Activated CD8-positive, alpha-beta memory T cell treated with anti-CD3 and anti-CD28 coated beads for 24 hours (primary cell): ENCODE results near the gene RAB29.
A peak's percentile ranks its signal among the peaks of the same experiment; 100 is the strongest.
"Not testable (repeated sequence)": the region's sequence is repeated elsewhere in the genome, so short reads cannot be mapped to it uniquely, and the experiment has no call there.

Source experiments
- DNase-seq: peaks from one replicate; pipeline ENCODE4 v3.0.0-alpha.2; 2020

The RAB29 gene, protein sequence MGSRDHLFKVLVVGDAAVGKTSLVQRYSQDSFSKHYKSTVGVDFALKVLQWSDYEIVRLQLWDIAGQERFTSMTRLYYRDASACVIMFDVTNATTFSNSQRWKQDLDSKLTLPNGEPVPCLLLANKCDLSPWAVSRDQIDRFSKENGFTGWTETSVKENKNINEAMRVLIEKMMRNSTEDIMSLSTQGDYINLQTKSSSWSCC

GRCh38 chr1:205775015-205775716 is at the start of gene RAB29:
Gene RAB29, minus strand, starts transcription at chr1:205775482. Its CDS starts 526 bp downstream, at chr1:205774956.
- peak; percentile 88 for DNase-seq

GRCh38 chr1:205824180-205824579 is 48.9 kb upstream of the RAB29 start:
- no peak for DNase-seq

DNA sequence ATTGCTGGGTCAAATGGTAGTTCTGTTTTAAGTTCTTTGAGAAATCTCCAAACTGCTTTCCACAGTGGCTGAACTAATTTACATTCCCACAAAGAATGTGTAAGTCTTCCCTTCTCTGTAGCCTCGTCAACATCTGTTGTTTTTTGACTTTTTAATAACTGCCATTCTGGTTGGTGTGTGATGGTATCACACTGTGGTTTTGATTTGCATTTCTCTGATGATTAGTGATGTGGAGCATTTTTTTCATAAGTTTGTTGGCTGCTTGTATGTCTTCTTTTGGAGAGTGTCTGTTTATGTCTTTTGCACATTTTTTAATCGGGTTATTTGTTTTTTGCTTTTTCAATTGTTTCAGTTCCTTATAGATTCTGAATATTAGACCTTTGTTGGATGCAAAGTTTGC is 48.0 kb upstream of the RAB29 start:
- not testable (repeated sequence) for DNase-seq

GRCh38 chr1:205822397-205822796 is 47.1 kb upstream of the RAB29 start:
- DNase-seq: no peak

- no peak for DNase-seq
Measured at GRCh38 chr1:205817988-205818387, 42.7 kb upstream of the RAB29 start.

DNA sequence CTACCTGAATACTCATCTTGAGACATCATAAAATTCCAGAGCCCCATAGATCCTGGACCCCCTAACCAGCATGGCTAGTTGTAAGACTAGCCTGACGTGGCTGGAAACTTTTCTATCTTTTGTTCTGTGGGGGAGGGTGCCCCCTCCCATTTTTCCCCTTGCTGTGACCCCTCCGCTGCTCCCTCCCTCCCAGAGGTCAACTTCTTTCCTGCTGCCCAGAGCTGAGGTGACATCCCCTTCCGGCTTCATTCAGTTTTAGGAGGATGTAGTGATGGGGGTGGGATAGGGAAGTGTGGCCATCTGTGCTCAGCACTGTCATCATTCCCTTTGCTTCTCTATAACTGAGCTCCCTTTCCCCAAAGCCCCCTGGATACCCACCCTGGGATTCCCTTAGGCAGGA is 42.1 kb upstream of the RAB29 start:
- DNase-seq: no peak

GRCh38 chr1:205813755-205814058 is 38.4 kb upstream of the RAB29 start:
- no peak for DNase-seq

DNA sequence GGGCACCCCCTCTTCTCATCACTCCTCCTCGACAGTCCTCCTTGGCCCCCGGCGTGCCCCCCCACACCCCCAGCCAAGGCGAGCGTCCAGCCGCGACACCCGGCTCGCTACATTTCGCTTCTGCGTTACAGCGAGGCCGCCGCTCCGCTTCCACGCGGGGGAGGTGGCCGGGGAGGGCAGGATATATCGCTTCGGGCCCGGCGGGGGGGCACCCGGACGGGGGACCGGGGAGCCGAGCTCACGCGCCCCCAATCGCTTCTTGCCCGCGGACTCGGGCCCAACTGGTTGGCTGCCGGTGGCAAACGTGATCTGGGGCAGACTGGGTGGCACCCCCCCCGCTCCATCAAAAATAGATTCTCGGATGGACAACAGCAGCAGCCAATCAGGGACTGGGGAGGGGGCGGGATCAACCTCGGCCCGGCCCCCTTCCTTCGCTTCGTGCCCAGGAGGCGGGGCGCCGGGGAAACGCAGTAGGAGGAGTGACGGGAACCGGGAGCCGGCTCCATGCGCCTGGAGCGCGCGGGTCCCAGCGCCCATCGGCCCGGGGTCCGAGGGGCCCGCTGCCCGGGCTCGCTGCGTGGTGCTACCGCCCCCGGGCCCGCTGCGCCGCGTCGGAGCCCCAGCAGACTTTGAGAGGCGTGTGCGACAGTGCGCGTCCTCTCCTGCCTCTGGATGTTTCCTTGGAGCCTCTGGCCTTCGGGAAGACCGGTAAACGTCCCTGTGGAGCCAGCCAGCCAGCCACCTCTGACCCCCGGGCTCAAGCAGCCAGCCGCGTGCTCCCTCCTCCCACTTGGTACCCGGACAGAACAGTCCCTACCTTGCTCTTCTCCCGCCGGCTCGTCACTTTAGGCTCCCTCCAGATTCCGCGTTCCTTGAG is 37.8 kb upstream of the RAB29 start, which contains the start of gene SLC41A1:
Gene SLC41A1, minus strand, starts transcription at position 321 of the 877 bp plus-strand sequence. CDS start 2,757 bp downstream, outside the sequence.
- DNase-seq: peak; percentile 95

GRCh38 chr1:205812271-205812877 is 37.1 kb upstream of the RAB29 start:
- DNase-seq: no peak

GRCh38 chr1:205811660-205812059 is 36.4 kb upstream of the RAB29 start:
- no peak for DNase-seq

DNA sequence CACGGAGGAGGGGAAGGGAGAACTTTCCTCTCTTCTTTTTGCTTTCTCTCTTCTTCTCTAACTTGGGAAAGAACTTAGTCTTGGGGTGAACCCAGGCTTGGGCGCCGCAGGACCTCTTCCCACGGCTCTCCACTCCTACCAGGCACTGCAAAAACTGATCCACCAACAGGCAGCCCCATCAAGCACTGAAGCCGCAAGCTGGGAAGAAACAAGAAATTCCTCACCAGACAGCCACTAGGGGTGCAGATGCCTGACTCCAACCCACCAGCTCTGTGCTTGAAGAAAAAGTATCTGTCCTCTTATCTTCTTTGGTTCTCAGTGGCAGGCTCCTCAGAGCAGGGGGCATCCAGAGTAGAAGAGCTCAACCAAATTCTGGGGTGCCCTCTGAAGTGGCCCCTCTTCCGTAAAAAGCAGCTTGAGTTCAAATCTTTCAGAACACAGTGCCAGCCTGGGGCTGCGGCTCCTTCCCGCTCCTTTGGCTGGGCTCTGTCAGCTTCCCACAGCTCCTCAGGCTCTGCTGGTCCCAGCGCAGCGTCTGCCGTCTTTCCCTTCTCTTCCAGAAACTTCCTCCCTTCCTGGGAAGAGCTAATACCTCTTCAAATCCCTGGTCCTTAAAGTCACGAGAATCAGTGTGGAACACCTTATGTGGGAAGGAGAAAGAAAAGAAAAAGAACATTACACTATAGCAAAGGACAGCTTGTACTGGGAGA is 35.3 kb upstream of the RAB29 start:
- DNase-seq: no peak

DNA sequence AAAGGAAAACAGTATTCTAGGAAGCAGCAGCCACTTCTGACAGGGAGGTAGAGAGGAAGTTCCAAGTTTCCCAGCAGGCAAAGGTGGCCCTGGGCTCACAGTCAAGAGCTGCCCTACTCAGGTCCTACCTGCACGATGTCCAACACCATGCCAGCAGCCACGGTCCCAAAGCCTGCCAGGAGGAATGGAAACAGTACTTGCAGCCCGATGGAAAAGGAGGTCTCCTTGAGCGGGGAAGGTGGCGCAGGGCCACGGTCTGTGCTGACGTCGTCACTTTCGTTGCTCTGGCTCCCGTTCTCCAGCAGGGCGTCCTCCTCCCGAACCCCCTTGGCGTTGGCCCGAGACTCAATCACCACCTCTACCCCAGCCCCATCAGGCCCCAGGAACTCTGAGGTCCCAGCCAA is 34.7 kb upstream of the RAB29 start:
- no peak for DNase-seq

GRCh38 chr1:205809469-205809868 is 34.2 kb upstream of the RAB29 start:
- no peak for DNase-seq

- peak; percentile 68 for DNase-seq
Measured at GRCh38 chr1:205805082-205805711, 29.9 kb upstream of the RAB29 start.

DNA sequence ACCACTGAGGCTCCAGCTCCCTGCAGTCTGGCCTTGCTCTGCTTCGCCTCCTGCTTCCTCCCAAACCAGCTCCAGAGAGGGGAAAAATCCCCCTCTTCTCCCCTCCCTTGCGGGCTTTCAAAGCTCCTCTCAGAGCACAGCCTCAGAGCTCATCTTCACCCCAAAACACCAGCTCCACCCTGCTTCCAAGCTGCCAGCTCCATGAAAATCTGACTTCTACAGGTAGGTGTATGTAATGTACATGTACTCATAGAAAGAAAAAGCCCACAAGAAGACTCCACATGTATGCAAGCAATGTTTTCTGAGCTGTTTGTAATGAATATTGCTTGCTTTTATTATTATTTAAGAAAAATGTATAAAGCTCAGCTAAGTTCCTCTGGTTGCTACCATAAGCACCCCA is 29.3 kb upstream of the RAB29 start:
- DNase-seq: no peak

DNA sequence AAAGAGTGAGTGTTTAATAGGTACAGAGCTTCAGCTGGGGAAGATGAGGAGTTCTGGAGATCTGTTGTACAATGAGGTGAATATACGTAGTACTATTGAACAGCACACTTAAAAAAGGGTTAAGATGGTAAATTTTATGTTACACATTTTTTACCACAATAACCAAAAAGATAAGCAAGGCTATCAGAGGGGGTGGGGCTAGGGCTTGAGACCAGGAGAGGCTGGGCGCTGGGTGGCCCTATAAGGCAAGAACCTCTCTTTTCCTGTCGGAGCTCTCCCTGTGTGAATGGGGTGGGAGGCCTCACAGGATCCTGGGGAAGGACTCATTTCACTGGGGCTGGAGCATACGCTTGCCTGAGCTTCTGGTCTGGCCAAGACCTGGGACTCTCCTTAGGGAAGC is 28.7 kb upstream of the RAB29 start:
- DNase-seq: no peak

DNA sequence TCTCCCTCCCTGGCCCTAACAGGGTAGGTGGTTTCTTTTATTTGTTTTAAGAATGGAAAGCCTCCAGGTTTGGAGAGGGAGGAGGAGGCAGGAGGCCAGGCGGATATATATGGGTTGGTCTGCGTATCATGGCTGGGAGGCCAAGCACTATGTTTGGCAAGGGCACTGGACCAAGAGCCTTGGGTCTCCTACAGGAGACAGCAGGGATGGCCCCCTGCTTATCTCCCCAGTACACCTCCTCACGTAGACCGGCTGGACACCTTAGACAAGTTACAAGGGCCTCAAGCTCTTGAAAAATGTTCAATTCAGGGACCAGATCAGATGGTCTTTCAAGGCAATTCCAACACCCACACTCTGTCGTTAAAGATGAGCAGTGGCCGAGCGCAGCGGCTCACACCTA is 26.8 kb upstream of the RAB29 start:
- no peak for DNase-seq

DNA sequence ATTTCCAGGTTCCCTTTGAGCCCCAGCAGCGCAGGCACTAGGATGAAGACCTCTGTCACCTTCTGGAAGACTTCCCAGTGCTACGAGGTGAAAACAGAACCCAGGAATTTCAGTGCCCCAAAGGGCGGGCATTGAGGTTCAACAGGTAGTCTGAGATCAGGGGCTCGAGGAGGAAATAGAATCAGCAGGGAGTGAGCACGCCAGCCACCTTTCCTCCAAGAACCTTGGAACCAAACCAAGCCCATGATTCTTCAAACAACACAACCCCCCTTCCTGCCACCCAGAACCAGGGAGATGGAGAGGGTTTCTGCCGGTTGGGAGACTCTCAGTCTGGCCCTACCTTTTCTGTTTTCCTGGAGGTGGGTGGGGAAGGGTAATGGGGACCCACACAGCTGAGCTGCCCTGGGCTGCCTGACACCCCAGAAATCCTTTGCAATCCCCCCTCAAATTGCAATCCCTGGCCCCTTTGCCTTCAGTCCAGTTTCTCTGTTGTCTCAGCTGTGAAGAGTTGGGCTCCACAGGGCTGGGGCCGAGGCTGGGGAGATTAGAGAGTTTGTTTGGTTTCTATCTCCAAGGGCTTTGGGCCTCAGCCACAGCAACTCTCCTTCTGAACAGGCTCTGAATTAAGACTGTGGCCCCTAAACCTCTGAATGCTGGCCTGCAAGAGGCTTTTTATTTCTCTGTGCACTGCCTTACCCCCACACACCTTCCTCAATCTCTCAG is 25.9 kb upstream of the RAB29 start:
- DNase-seq: no peak

DNA sequence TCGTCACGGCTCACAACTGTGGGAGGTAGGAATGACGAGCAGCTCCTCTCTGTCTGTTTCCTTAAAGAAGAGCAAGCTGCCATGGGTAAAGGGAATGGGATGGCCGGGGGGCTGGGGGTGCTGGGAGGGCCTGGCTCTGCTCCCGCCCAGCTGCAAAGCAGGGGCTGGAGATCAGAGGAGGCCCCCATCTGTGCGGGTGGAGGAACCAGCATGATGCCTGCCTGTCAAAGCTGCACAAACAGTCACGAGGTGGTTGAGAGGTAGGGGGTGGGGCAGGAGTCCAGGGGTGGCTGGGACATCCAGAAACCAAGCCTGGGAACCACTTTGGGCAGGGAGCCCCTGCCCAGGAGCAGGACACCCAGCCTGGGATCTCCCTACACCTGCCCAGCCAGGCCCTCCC is 25.1 kb upstream of the RAB29 start:
- no peak for DNase-seq

- no peak for DNase-seq
Measured at GRCh38 chr1:205798577-205798976, 23.3 kb upstream of the RAB29 start.

DNA sequence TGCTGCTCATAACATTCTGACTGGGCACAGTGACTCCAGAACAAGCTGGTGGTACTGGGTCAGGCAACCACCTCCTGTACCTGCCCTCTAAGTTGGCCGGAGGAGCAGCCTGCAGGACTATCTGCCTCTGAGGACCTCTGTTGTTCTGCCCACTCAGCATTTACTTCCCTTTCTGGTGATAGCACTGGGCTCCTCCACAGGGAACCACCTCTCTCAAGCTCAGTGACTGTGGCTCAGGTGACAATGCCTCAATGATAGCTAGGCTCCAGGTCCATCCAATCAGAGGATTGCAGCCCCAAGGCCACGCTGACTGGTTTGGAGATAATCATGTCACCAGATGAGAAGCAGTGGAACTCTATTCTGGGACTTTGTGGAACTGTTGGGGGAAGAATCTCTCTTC is 21.9 kb upstream of the RAB29 start:
- DNase-seq: no peak
